GM18873 (cell line): ENCODE results near the gene CLUH.
A peak's percentile ranks its signal among the peaks of the same experiment; 100 is the strongest.

ENCODE experiments used
- ATAC-seq: cut with Tn5 transposase; IDR thresholded peaks from one replicate; pipeline ENCODE4 v1.9.1; 2021; ENCODE audit warnings: mild to moderate bottlenecking, moderate library complexity, moderate number of reproducible peaks; ENCODE audit not compliant: unreplicated experiment, low FRiP score

CLUH gene

GRCh38 chr17:2711608-2712299 is at the start of gene CLUH:
CLUH (minus strand) TSS chr17:2711764; CDS start chr17:2711661, 103 bp downstream.
- peak; percentile 61 for ATAC-seq

DNA sequence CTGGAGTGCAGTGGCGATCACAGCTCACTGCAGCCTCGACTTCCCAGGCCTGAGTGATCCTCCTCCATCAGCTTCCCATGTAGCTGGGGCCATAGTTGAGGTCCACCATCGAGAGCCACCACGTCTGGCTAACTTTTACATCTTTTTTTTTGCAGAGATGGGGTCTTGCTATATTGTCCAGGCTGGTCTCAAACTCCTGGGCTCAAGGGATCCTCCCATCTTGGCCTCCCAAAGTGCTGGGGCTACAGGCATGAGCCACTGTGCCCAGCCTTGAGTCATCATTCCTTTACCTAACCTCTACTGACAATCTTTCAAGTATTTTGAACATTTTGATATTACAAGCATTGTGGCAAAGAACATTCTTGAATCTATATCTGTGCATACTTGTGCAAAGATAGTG is 47.3 kb upstream of the CLUH start:
- no peak for ATAC-seq

GRCh38 chr17:2755891-2756724 is 44.5 kb upstream of the CLUH start:
- no peak for ATAC-seq

DNA sequence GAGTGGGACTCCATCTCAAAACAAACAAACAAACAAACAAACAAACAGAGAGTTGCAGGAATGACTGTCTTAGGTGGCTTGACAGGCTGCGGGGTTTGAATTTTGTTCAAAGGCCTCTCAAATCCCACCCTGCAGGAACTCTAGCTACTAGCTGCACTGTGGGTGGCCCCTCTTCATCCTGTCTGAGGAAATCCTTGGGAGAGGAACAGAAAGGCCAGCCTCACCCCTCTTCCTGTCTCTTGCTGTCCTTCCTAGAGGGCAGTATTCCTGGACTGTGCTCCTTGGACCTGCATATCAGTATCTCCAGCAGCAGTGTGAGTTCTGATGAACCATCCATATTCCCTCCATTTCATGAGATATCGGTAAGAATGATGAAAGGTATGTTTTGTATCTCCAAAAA is 39.9 kb upstream of the CLUH start:
- no peak for ATAC-seq

DNA sequence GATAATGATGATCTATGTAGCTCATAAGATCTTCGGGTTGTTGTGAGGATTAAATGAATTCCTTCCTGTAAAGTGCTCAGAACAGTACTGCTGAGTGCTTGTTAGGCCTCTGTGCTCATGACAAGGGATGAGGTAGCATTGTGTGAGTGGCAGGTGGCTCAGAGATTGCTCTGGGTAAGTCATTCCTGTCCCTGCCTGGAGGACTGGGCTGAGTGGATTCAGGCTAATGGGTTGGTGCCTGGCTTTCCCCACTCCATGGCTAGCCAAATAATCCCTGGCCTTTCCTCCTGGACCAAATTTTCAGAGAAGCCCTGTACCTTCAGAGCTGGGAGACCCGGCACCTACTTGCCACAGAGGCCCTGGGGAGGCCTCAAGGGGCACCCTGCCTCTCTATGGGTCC is 39.2 kb upstream of the CLUH start:
- no peak for ATAC-seq

GRCh38 chr17:2749784-2750181 is 38.2 kb upstream of the CLUH start:
- no peak for ATAC-seq

- ATAC-seq: no peak
These were observed 37.7 kb upstream of the CLUH start, which contains the start of gene CCDC92B for GRCh38 chr17:2749058-2749783. CCDC92B (minus strand) TSS chr17:2749652; CDS start chr17:2735145, 14,507 bp downstream.

DNA sequence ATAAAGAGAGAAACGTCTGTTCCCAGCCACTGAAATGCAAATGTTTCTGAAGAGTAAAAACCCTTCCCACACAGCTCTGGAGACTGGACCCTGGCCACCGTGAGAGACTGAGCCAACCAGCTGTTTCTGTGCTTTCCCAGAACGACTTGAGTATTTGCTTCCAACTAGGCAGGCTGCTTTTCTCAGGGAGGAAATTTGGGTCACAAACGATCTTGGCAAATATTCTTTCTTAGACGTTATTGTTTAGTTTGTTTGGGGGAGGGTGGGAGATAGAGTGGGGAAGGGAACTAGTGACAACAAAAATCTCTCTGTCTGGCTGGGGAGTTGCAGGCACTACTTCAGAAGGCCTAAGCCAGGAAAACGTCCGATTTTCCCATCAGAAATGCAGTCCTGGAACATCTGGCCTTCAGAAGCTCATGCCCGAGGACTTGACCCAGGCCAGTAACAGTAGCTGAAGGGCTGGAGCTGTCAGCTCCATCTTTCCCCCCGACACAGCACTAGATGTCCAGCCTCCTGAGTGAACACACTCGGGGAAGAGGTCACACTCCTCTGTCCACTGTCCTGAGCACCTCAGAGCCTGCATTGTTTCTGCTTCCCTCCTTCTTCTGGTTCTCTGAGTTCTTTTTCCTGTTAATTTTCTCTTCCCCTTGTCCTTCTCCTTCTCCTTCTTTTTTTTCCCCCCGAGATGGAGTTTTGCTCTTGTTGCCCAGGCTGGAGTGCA is 33.9 kb upstream of the CLUH start:
- no peak for ATAC-seq

GRCh38 chr17:2737693-2738092 is 26.1 kb upstream of the CLUH start:
- ATAC-seq: no peak

- no peak for ATAC-seq
These were observed 25.4 kb upstream of the CLUH start for GRCh38 chr17:2736956-2737355.

DNA sequence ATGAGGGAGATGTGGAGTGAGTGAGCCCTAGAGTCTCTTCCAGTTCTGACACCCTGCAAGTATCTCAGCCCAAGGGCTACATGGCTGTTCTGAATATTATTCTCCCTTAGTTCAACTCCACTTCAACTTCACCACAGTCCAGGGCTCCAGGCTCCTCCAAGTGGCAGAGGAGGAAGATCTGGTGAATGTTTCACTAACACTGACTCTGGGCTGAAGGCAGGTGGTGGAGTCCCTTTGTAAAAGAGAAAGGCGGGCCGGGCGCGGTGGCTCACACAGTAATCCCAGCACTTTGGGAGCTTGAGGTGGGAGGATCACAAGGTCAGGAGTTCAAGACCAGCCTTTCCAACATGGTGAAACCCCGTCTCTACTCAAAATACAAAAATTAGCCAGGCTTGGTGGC is 24.3 kb upstream of the CLUH start:
- no peak for ATAC-seq

DNA sequence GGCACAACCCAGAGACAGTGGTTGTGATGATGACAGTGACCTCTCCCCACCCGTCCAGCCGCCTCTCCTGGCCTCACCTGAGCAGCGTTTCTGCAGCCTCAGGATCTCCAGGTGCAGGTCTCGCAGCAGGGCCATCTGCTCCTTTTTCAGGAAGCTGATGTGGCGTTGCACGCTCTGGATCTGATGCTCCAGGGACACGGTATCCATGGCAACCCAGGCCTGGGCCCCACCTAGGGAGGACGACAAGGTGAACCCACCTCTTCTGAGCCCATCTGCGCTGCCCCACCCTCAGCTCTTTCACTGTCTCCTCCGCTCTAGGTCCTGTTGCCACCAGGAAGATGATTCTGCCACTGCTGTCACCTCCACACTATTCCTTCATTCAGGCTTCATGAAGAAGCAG is 23.4 kb upstream of the CLUH start:
- no peak for ATAC-seq

DNA sequence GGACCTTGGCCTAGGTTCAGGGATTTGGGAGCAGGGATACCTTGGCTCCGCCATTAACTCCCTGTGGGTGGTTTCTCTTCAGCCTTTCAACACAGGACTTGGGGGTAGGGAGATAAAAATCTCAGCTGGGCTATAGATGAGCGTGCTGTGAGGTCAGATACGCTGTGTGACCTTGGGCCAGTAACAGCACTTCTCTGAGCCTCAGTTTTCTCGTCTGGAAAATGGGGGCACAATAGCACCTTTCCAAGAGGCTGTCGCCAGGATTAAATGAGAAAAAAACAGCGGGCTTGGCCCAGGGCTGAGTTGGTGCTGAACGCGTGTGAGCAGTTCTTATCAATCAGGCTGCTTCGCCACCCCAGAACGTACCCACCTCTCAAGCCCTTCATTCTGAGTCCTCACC is 20.2 kb upstream of the CLUH start:
- no peak for ATAC-seq

GRCh38 chr17:2730764-2731353 is 19.3 kb upstream of the CLUH start:
- ATAC-seq: no peak

DNA sequence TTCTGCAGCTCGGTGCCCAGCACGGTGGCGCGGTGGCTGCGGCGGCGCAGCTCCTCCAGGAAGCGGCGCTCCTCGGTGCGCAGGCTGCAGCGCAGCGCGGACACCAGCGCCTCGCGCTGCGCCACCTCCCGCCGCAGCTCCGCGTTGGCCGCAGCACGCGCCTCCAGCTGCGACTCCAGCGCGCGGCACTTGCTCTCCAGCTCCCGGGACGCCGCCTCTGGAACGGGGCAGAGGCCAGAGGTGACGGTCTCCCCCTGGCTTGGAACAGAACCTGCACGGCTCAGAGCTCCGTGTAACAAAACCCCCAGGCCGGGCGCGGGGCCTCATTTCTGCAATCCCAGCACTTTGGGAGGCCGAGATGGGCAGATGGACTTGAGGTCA is 13.2 kb upstream of the CLUH start:
- ATAC-seq: no peak

GRCh38 chr17:2723997-2724783 is 12.6 kb upstream of the CLUH start:
- ATAC-seq: no peak

GRCh38 chr17:2723505-2723996 is 12.0 kb upstream of the CLUH start:
- ATAC-seq: no peak

GRCh38 chr17:2722611-2723010 is 11.0 kb upstream of the CLUH start:
- no peak for ATAC-seq

DNA sequence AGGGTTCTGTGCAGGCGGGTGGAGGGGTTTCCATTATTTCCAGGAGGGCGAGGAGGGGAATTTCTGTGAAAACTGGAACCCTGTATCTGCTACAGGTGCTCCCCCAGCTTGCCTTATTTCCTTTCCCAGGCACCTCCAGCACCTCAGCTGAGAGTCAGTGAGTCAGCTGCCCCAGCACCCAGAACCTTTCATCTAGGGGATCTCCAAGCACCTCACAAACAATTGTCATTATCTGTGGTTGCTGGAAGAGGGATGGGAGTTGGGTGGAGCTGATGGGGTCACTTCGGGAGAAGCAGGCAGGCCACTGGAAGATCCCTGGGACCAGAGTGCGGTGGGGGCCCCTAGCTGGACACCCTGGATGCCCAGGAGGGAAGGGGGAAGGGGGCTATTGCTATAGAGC is 10.0 kb upstream of the CLUH start:
- ATAC-seq: no peak
